LNCAP (cell line): ENCODE data around the gene LAMTOR4.

Experiments used
- CTCF ChIP-seq: fragments of 450-650 bp; IDR thresholded peaks from 2 replicates; pipeline ENCODE4 v1.5.1; 2017; ENCODE audit warnings: mild to moderate bottlenecking

LAMTOR4 gene

GRCh38 chr7:100106633-100107032, 42.1 kb upstream of the LAMTOR4 start:
- TF ChIP-seq CTCF = no peak

- TF ChIP-seq CTCF = no peak
These were observed 41.5 kb upstream of the LAMTOR4 start for GRCh38 chr7:100107125-100107737.

- TF ChIP-seq CTCF = no peak
These were observed 40.8 kb upstream of the LAMTOR4 start for GRCh38 chr7:100107890-100108289.

- no peak for TF ChIP-seq CTCF
These were observed 39.1 kb upstream of the LAMTOR4 start for GRCh38 chr7:100109521-100110163.

- no peak for TF ChIP-seq CTCF
These were observed 37.6 kb upstream of the LAMTOR4 start for GRCh38 chr7:100111156-100111555.

GRCh38 chr7:100111914-100112313, 36.8 kb upstream of the LAMTOR4 start:
- no peak for TF ChIP-seq CTCF

GRCh38 chr7:100115026-100115425, 33.7 kb upstream of the LAMTOR4 start:
- TF ChIP-seq CTCF = no peak
